Measurements from ENCODE around the gene FAF1.

The FAF1 gene

GRCh38 chr1:50859657-50860056 is 100.4 kb downstream of the FAF1 start:
- Histone ChIP-seq H2BK12ac (ENCODE audit: low read length) (no peak overlapping the region), H2AK5ac (ENCODE audit: low read length) (no peak overlapping the region), H3K9ac (ENCODE audit: low read length) (no peak overlapping the region), H3K27me3 (ENCODE audit: insufficient read depth, low read length) (no peaks in the 10 kb centered on the region), H3K36me3 (ENCODE audit: control insufficient read depth in 1 of 2, insufficient read depth in 2 of 2, low read length in 2 of 2) (no peaks in the 10 kb centered on the region), H3K23ac (ENCODE audit: low read length) (no peak overlapping the region), H2AFZ (ENCODE audit: insufficient read depth, low read length, poor library complexity) (no peak overlapping the region), H3K4me2 (ENCODE audit: low read length) (no peak overlapping the region), H4K12ac (ENCODE audit: low read depth, low read length) (no peak overlapping the region), H2BK5ac (ENCODE audit: low read depth, low read length, poor library complexity) (no peak overlapping the region), H4K91ac (ENCODE audit: low read depth, low read length) (no peak overlapping the region), H3K9me3 (ENCODE audit: insufficient read depth, low read depth, low read length) (no peaks in the 10 kb centered on the region), H3K4me1 (ENCODE audit: control insufficient read depth in 1 of 2, insufficient read depth in 2 of 2, low read length in 2 of 2) (no peaks in the 10 kb centered on the region), H4K8ac (ENCODE audit: low read depth, low read length) (no peak overlapping the region), H2BK120ac (ENCODE audit: insufficient read depth, low read length, poor library complexity) (no peak overlapping the region), H3K4ac (ENCODE audit: low read depth, low read length) (no peak overlapping the region), H3K79me1 (ENCODE audit: low read length) (no peaks in the 10 kb centered on the region), H3K79me2 (ENCODE audit: control insufficient read depth, insufficient read depth, low read length, poor library complexity) (no peaks in the 10 kb centered on the region), H3K18ac (ENCODE audit: low read length) (no peak overlapping the region), H3K14ac (ENCODE audit: low read length) (no peak overlapping the region), H3K27ac (ENCODE audit: low read depth, low read length) (no peak overlapping the region), H3K4me3 (ENCODE audit: low read depth, low read length) (no peak overlapping the region)
- DNase-seq, result no peak
- no CpG with 5 or more reads among the region's 1 CpG for WGBS (ENCODE audit: extremely low coverage, insufficient coverage, insufficient read length)

- Histone ChIP-seq H3K36me3 (ENCODE audit: control insufficient read depth in 1 of 2, insufficient read depth in 2 of 2, low read length in 2 of 2) (no peaks in the 10 kb centered on the region), H2BK5ac (ENCODE audit: low read depth, low read length, poor library complexity) (no peak overlapping the region), H2AFZ (ENCODE audit: insufficient read depth, low read length, poor library complexity) (no peak overlapping the region), H2BK12ac (ENCODE audit: low read length) (no peak overlapping the region), H2AK5ac (ENCODE audit: low read length) (no peak overlapping the region), H3K4ac (ENCODE audit: low read depth, low read length) (no peak overlapping the region), H3K9ac (ENCODE audit: low read length) (no peak overlapping the region), H4K8ac (ENCODE audit: low read depth, low read length) (no peak overlapping the region), H3K27me3 (ENCODE audit: insufficient read depth, low read length) (no peaks in the 10 kb centered on the region), H3K9me3 (ENCODE audit: insufficient read depth, low read depth, low read length) (no peaks in the 10 kb centered on the region), H3K23ac (ENCODE audit: low read length) (no peak overlapping the region), H3K4me2 (ENCODE audit: low read length) (no peak overlapping the region), H3K79me1 (ENCODE audit: low read length) (no peaks in the 10 kb centered on the region), H3K27ac (ENCODE audit: low read depth, low read length) (no peak overlapping the region), H4K12ac (ENCODE audit: low read depth, low read length) (no peak overlapping the region), H2BK120ac (ENCODE audit: insufficient read depth, low read length, poor library complexity) (no peak overlapping the region), H3K4me3 (ENCODE audit: low read depth, low read length) (no peak overlapping the region), H3K4me1 (ENCODE audit: control insufficient read depth in 1 of 2, insufficient read depth in 2 of 2, low read length in 2 of 2) (no peaks in the 10 kb centered on the region), H4K91ac (ENCODE audit: low read depth, low read length) (no peak overlapping the region), H3K79me2 (ENCODE audit: control insufficient read depth, insufficient read depth, low read length, poor library complexity) (no peaks in the 10 kb centered on the region), H3K18ac (ENCODE audit: low read length) (no peak overlapping the region), H3K14ac (ENCODE audit: low read length) (no peak overlapping the region)
- WGBS (ENCODE audit: extremely low coverage, insufficient coverage, insufficient read length), result no CpG with 5 or more reads among the region's 1 CpG
- no peak for DNase-seq
Observed at GRCh38 chr1:50858761-50859160, 101.3 kb downstream of the FAF1 start.

GRCh38 chr1:50857702-50858101 is 102.4 kb downstream of the FAF1 start:
- no peak overlapping the region for H3K27ac ChIP-seq (ENCODE audit: low read depth, low read length)
- H3K9me3 ChIP-seq (ENCODE audit: insufficient read depth, low read depth, low read length), result no peaks in the 10 kb centered on the region
- no peak overlapping the region for H3K14ac ChIP-seq (ENCODE audit: low read length)
- H4K12ac ChIP-seq (ENCODE audit: low read depth, low read length), result no peak overlapping the region
- H2AK5ac ChIP-seq (ENCODE audit: low read length), result no peak overlapping the region
- no peaks in the 10 kb centered on the region for H3K36me3 ChIP-seq (ENCODE audit: control insufficient read depth in 1 of 2, insufficient read depth in 2 of 2, low read length in 2 of 2)
- no peak overlapping the region for H4K8ac ChIP-seq (ENCODE audit: low read depth, low read length)
- no peaks in the 10 kb centered on the region for H3K79me1 ChIP-seq (ENCODE audit: low read length)
- no peak overlapping the region for H2BK5ac ChIP-seq (ENCODE audit: low read depth, low read length, poor library complexity)
- H2BK120ac ChIP-seq (ENCODE audit: insufficient read depth, low read length, poor library complexity), result no peak overlapping the region
- no peaks in the 10 kb centered on the region for H3K79me2 ChIP-seq (ENCODE audit: control insufficient read depth, insufficient read depth, low read length, poor library complexity)
- no peak overlapping the region for H3K4me3 ChIP-seq (ENCODE audit: low read depth, low read length)
- WGBS (ENCODE audit: extremely low coverage, insufficient coverage, insufficient read length), result no CpG with 5 or more reads among the region's 1 CpG
- no peak overlapping the region for H2AFZ ChIP-seq (ENCODE audit: insufficient read depth, low read length, poor library complexity)
- H3K4me1 ChIP-seq (ENCODE audit: control insufficient read depth in 1 of 2, insufficient read depth in 2 of 2, low read length in 2 of 2), result no peaks in the 10 kb centered on the region
- no peak overlapping the region for H2BK12ac ChIP-seq (ENCODE audit: low read length)
- DNase-seq, result no peak
- no peak overlapping the region for H3K9ac ChIP-seq (ENCODE audit: low read length)
- no peak overlapping the region for H3K4me2 ChIP-seq (ENCODE audit: low read length)
- H3K23ac ChIP-seq (ENCODE audit: low read length), result no peak overlapping the region
- H3K27me3 ChIP-seq (ENCODE audit: insufficient read depth, low read length), result no peaks in the 10 kb centered on the region
- H3K4ac ChIP-seq (ENCODE audit: low read depth, low read length), result no peak overlapping the region
- no peak overlapping the region for H3K18ac ChIP-seq (ENCODE audit: low read length)
- no peak overlapping the region for H4K91ac ChIP-seq (ENCODE audit: low read depth, low read length)

- Histone ChIP-seq H3K9me3 (ENCODE audit: insufficient read depth, low read depth, low read length) (no peaks in the 10 kb centered on the region), H4K91ac (ENCODE audit: low read depth, low read length) (no peak overlapping the region), H3K9ac (ENCODE audit: low read length) (no peak overlapping the region), H3K18ac (ENCODE audit: low read length) (no peak overlapping the region), H2BK12ac (ENCODE audit: low read length) (no peak overlapping the region), H3K14ac (ENCODE audit: low read length) (no peak overlapping the region), H2BK120ac (ENCODE audit: insufficient read depth, low read length, poor library complexity) (no peak overlapping the region), H3K4ac (ENCODE audit: low read depth, low read length) (no peak overlapping the region), H3K4me2 (ENCODE audit: low read length) (no peak overlapping the region), H3K79me1 (ENCODE audit: low read length) (no peaks in the 10 kb centered on the region), H3K4me3 (ENCODE audit: low read depth, low read length) (no peak overlapping the region), H3K23ac (ENCODE audit: low read length) (no peak overlapping the region), H4K12ac (ENCODE audit: low read depth, low read length) (no peak overlapping the region), H3K27ac (ENCODE audit: low read depth, low read length) (no peak overlapping the region), H3K4me1 (ENCODE audit: control insufficient read depth in 1 of 2, insufficient read depth in 2 of 2, low read length in 2 of 2) (no peaks in the 10 kb centered on the region), H2AK5ac (ENCODE audit: low read length) (no peak overlapping the region), H2AFZ (ENCODE audit: insufficient read depth, low read length, poor library complexity) (no peak overlapping the region), H4K8ac (ENCODE audit: low read depth, low read length) (no peak overlapping the region), H3K36me3 (ENCODE audit: control insufficient read depth in 1 of 2, insufficient read depth in 2 of 2, low read length in 2 of 2) (no peaks in the 10 kb centered on the region), H3K79me2 (ENCODE audit: control insufficient read depth, insufficient read depth, low read length, poor library complexity) (no peaks in the 10 kb centered on the region), H3K27me3 (ENCODE audit: insufficient read depth, low read length) (no peaks in the 10 kb centered on the region), H2BK5ac (ENCODE audit: low read depth, low read length, poor library complexity) (no peak overlapping the region)
- DNase-seq, result no peak
- no CpG with 5 or more reads among the region's 3 CpGs for WGBS (ENCODE audit: extremely low coverage, insufficient coverage, insufficient read length)
Observed at GRCh38 chr1:50853325-50853724, 106.7 kb downstream of the FAF1 start.
